GM12892 (cell line): ENCODE measurements around the gene JAKMIP1.

Source experiments
- POLR2A ChIP-seq: IDR thresholded peaks from 2 replicates; pipeline ENCODE4 v1.6.1; 2011; ENCODE audit warnings: low read depth, low read length, control low read depth
- POLR2AphosphoS5 ChIP-seq: IDR thresholded peaks from 2 replicates; pipeline ENCODE4 v1.6.1; 2011; ENCODE audit warnings: low read depth, low read length, control low read depth
- TAF1 ChIP-seq: IDR thresholded peaks from 2 replicates; pipeline ENCODE4 v1.6.1; 2011; ENCODE audit warnings: low read depth, mild to moderate bottlenecking, control low read depth, low read length, borderline replicate concordance

- no peak for TF ChIP-seq POLR2A
- TF ChIP-seq POLR2AphosphoS5 = no peak
- TF ChIP-seq TAF1 = no peak
These were observed 128.2 kb downstream of the JAKMIP1 start for GRCh38 chr4:6071959-6072720.
